Measurements from ENCODE around the gene PTPN14. TPM values are rescaled to one million over a fixed set of nuclear protein-coding genes. Genes with fewer than 3 reads are reported as not detected.

PTPN14 gene
- total and polyA plus RNA-seq, 2 experiments from 2014 or later, result 18.7 to 70.2 TPM

DNA sequence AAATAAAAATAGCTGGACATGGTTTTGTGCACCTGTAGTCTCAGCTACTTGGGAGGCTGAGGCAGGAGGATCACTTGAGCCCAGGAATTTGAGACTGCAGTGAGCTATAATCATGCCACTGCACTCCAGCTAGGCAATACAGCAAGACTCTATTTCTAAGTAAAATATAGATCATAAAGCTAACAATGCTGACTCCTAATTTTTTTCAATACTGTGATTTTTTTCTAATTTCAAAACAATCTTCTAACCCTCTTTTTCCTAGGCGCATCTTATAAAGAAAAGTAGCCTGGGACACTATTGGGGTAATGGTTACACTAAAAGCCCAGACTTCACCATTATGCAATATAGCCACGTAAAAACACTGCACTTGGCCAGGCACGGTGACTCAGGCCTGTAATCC is 81.3 kb downstream of the PTPN14 start:
- peaks cover 96% of the 10 kb centered on the region for H3K79me2 ChIP-seq (replicated peaks; ENCODE audit: insufficient read depth)
- DNase-seq (ENCODE audit: low spot score) (no peak), ATAC-seq (no peak)
- Mint-ChIP-seq H3K27me3 (ENCODE audit: insufficient read depth, low read depth, poor library complexity) (no peaks in the 10 kb centered on the region), H3K9me3 (no peaks in the 10 kb centered on the region; the same call in 2 of the 3 replicates), H3K27ac (no peak overlapping the region), H3K4me1 (peaks cover 40% of the 10 kb centered on the region), H3K36me3 (ENCODE audit: low read depth) (no peaks in the 10 kb centered on the region), H3K4me3 (no peak overlapping the region)
- no peak overlapping the region for H3K4me2 ChIP-seq
- H3K27me3 ChIP-seq (ENCODE audit: insufficient read depth), result no peaks in the 10 kb centered on the region
- no peaks in the 10 kb centered on the region for H3F3A ChIP-seq (replicated peaks; ENCODE audit: low read depth)
- no peaks in the 10 kb centered on the region for H3K9me2 ChIP-seq (ENCODE audit: insufficient read depth)
- H3K27ac ChIP-seq (ENCODE audit: low read depth), result no peak overlapping the region
- H2AFZ ChIP-seq, result no peak overlapping the region
- H3K4me3 ChIP-seq, result no peak overlapping the region
- H3K36me3 ChIP-seq (ENCODE audit: insufficient read depth), result no peaks in the 10 kb centered on the region
- TF ChIP-seq ZNF331 (CRISPR knock-in tag; IDR thresholded peaks at IDR 0.05; ENCODE audit: low read depth), result no peak
- no peak for TF ChIP-seq CREB1 (CRISPR knock-in tag; IDR thresholded peaks at IDR 0.05; ENCODE audit: low read depth)
- TF ChIP-seq, protein P1, sequence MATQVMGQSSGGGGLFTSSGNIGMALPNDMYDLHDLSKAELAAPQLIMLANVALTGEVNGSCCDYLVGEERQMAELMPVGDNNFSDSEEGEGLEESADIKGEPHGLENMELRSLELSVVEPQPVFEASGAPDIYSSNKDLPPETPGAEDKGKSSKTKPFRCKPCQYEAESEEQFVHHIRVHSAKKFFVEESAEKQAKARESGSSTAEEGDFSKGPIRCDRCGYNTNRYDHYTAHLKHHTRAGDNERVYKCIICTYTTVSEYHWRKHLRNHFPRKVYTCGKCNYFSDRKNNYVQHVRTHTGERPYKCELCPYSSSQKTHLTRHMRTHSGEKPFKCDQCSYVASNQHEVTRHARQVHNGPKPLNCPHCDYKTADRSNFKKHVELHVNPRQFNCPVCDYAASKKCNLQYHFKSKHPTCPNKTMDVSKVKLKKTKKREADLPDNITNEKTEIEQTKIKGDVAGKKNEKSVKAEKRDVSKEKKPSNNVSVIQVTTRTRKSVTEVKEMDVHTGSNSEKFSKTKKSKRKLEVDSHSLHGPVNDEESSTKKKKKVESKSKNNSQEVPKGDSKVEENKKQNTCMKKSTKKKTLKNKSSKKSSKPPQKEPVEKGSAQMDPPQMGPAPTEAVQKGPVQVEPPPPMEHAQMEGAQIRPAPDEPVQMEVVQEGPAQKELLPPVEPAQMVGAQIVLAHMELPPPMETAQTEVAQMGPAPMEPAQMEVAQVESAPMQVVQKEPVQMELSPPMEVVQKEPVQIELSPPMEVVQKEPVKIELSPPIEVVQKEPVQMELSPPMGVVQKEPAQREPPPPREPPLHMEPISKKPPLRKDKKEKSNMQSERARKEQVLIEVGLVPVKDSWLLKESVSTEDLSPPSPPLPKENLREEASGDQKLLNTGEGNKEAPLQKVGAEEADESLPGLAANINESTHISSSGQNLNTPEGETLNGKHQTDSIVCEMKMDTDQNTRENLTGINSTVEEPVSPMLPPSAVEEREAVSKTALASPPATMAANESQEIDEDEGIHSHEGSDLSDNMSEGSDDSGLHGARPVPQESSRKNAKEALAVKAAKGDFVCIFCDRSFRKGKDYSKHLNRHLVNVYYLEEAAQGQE (IDR thresholded peaks at IDR 0.05; ENCODE audit: unreplicated experiment), result no peak
- H4K20me1 ChIP-seq (replicated peaks; ENCODE audit: insufficient read depth), result peaks cover 6% of the 10 kb centered on the region
- peaks cover 55% of the 10 kb centered on the region for H3K4me1 ChIP-seq (ENCODE audit: insufficient read depth)

DNA sequence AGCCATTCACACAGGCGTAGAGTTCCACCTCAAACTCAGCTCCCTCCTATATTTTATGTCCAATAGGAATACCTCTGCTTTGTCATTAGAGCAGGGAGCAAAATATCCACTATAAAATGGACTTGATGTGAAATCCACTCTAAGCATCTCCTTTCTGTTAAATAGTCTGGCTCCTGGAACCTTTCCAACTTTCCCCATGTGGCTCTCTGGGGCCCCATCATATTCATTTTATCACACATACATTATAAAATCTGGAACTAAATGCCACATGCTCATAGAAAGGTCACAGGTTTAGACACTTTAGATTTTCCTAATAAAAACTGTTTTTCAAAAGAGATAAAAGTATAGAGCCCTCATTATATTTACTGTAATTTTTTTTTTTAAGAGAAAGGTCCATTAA is 82.1 kb downstream of the PTPN14 start:
- Histone ChIP-seq H4K20me1 (replicated peaks; ENCODE audit: insufficient read depth) (peaks cover 6% of the 10 kb centered on the region), H3K4me3 (no peak overlapping the region), H3K36me3 (ENCODE audit: insufficient read depth) (peaks cover 2% of the 10 kb centered on the region; the same call in 1 of the 2 replicates), H3K4me1 (ENCODE audit: insufficient read depth) (peaks cover 47% of the 10 kb centered on the region), H3K79me2 (replicated peaks; ENCODE audit: insufficient read depth) (peaks cover 91% of the 10 kb centered on the region), H3K4me2 (no peak overlapping the region), H3K27me3 (ENCODE audit: insufficient read depth) (no peaks in the 10 kb centered on the region), H3K27ac (ENCODE audit: low read depth) (no peak overlapping the region; the same call in 1 of the 2 replicates), H2AFZ (no peak overlapping the region), H3F3A (replicated peaks; ENCODE audit: low read depth) (no peaks in the 10 kb centered on the region), H3K9me2 (ENCODE audit: insufficient read depth) (no peaks in the 10 kb centered on the region)
- Mint-ChIP-seq H3K4me1 (peaks cover 37% of the 10 kb centered on the region), H3K9me3 (no peaks in the 10 kb centered on the region; the same call in 2 of the 3 replicates), H3K4me3 (no peak overlapping the region), H3K36me3 (ENCODE audit: low read depth) (no peaks in the 10 kb centered on the region), H3K27ac (no peak overlapping the region), H3K27me3 (ENCODE audit: insufficient read depth, low read depth, poor library complexity) (no peaks in the 10 kb centered on the region)
- no peak for ATAC-seq
- no peak for DNase-seq (ENCODE audit: low spot score)
- TF ChIP-seq, protein P2, sequence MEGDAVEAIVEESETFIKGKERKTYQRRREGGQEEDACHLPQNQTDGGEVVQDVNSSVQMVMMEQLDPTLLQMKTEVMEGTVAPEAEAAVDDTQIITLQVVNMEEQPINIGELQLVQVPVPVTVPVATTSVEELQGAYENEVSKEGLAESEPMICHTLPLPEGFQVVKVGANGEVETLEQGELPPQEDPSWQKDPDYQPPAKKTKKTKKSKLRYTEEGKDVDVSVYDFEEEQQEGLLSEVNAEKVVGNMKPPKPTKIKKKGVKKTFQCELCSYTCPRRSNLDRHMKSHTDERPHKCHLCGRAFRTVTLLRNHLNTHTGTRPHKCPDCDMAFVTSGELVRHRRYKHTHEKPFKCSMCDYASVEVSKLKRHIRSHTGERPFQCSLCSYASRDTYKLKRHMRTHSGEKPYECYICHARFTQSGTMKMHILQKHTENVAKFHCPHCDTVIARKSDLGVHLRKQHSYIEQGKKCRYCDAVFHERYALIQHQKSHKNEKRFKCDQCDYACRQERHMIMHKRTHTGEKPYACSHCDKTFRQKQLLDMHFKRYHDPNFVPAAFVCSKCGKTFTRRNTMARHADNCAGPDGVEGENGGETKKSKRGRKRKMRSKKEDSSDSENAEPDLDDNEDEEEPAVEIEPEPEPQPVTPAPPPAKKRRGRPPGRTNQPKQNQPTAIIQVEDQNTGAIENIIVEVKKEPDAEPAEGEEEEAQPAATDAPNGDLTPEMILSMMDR (conservative IDR thresholded peaks at IDR 0.05; ENCODE audit: low read depth in 2 of 2), result no peak
- TF ChIP-seq JUNB (IDR thresholded peaks at IDR 0.05; ENCODE audit: unreplicated experiment) (no peak), EZH2phosphoT487 (IDR thresholded peaks at IDR 0.05; ENCODE audit: unreplicated experiment) (no peak), POLR2AphosphoS5 (IDR thresholded peaks at IDR 0.05; ENCODE audit: low read depth) (no peak), CREB1 (CRISPR knock-in tag; IDR thresholded peaks at IDR 0.05; ENCODE audit: low read depth) (no peak), NANOG (IDR thresholded peaks at IDR 0.05; ENCODE audit: borderline replicate concordance) (no peak)
- TF ChIP-seq, protein P1 (IDR thresholded peaks at IDR 0.05; ENCODE audit: unreplicated experiment), result no peak

Measured in GM23338 (cell line).